Lung microvascular endothelial cell (primary cell): ENCODE results near the gene FYN. TPM values are rescaled to one million over a fixed set of nuclear protein-coding genes. Genes with fewer than 3 reads are reported as not detected.

ENCODE experiments used
- DNase-seq, 2 donors: peaks; one replicate each; pipeline versions ENCODE4 v3.0.0 to v3.0.0-alpha.2; 2010; ENCODE audit warnings: low read depth in 2 of 2
- total RNA-seq: library from RNA; depleted of rRNA; stranded (reverse); fragments of >200 nt; gene quantifications from 2 replicates; pipeline ENCODE4 v1.2.1, GENCODE V29; 2014

Gene FYN
- total RNA-seq, 1 donor from 2014 or later = 77.0 TPM

GRCh38 chr6:111711476-111711875 is 161.8 kb downstream of the FYN start:
- peak; percentile 8 to 16 for DNase-seq

GRCh38 chr6:111710911-111711310 is 162.3 kb downstream of the FYN start:
- DNase-seq = no peak

- no peak for DNase-seq
Measured at GRCh38 chr6:111710439-111710838, 162.8 kb downstream of the FYN start.

- peak; percentile 77 to 85 for DNase-seq
Measured at GRCh38 chr6:111709615-111710398, 163.4 kb downstream of the FYN start.

GRCh38 chr6:111709201-111709600 is 164.1 kb downstream of the FYN start:
- no peak for DNase-seq

GRCh38 chr6:111707773-111708172 is 165.5 kb downstream of the FYN start:
- DNase-seq = no peak

GRCh38 chr6:111706841-111707391 is 166.3 kb downstream of the FYN start:
- DNase-seq = no peak

- DNase-seq = no peak
Measured at GRCh38 chr6:111703723-111704122, 169.5 kb downstream of the FYN start.

GRCh38 chr6:111702268-111702667 is 171.0 kb downstream of the FYN start:
- no peak for DNase-seq

- no peak for DNase-seq
Measured at GRCh38 chr6:111701146-111701545, 172.1 kb downstream of the FYN start.

- no peak for DNase-seq
Measured at GRCh38 chr6:111700135-111700690, 173.0 kb downstream of the FYN start.

GRCh38 chr6:111699123-111699522 is 174.1 kb downstream of the FYN start:
- DNase-seq = no peak

GRCh38 chr6:111696814-111697213 is 176.4 kb downstream of the FYN start:
- no peak for DNase-seq

- DNase-seq = peak; percentile 37 to 39
Measured at GRCh38 chr6:111692327-111693164, 180.7 kb downstream of the FYN start.

GRCh38 chr6:111691345-111692225 is 181.7 kb downstream of the FYN start:
- DNase-seq = no peak

- DNase-seq = no peak
Measured at GRCh38 chr6:111689946-111690345, 183.3 kb downstream of the FYN start.

GRCh38 chr6:111689419-111689818 is 183.8 kb downstream of the FYN start:
- no peak for DNase-seq

GRCh38 chr6:111688331-111688730 is 184.9 kb downstream of the FYN start:
- no peak for DNase-seq

GRCh38 chr6:111687652-111688051 is 185.6 kb downstream of the FYN start:
- peak in 1 of 2 donors; percentile 33 for DNase-seq

- DNase-seq = no peak
Measured at GRCh38 chr6:111686932-111687266, 186.4 kb downstream of the FYN start.

- peak; percentile 40 to 46 for DNase-seq
Measured at GRCh38 chr6:111686249-111686931, 186.9 kb downstream of the FYN start.
